Stimulated activated CD8-positive, alpha-beta memory T cell treated with anti-CD3 and anti-CD28 coated beads, Interleukin-4, amount 100 ng/mL, for 24 hours (primary cell): ENCODE data around the gene KIF13A.
"Not testable (repeated sequence)": the region's sequence is repeated elsewhere in the genome, so short reads cannot be mapped to it uniquely, and the experiment has no call there.

ENCODE experiments used
- DNase-seq: peaks from one replicate; pipeline ENCODE4 v3.0.0-alpha.2; 2020; ENCODE audit warnings: low read depth

KIF13A gene

GRCh38 chr6:17987447-17987696, at the start of gene KIF13A:
Gene KIF13A (minus strand): TSS chr6:17987635. CDS start chr6:17987463, 172 bp downstream.
- DNase-seq: no peak

GRCh38 chr6:18036781-18037180, 49.3 kb upstream of the KIF13A start:
- no peak for DNase-seq

GRCh38 chr6:18035330-18035854, 48.0 kb upstream of the KIF13A start:
- DNase-seq: no peak

GRCh38 chr6:18034798-18035202, 47.4 kb upstream of the KIF13A start:
- no peak for DNase-seq

- DNase-seq: no peak
Observed at GRCh38 chr6:18031680-18032256, 44.3 kb upstream of the KIF13A start.

- no peak for DNase-seq
Observed at GRCh38 chr6:18031189-18031588, 43.8 kb upstream of the KIF13A start.

- no peak for DNase-seq
Observed at GRCh38 chr6:18028332-18028731, 40.9 kb upstream of the KIF13A start.

- no peak for DNase-seq
Observed at GRCh38 chr6:18025596-18025995, 38.2 kb upstream of the KIF13A start.

- no peak for DNase-seq
Observed at GRCh38 chr6:18024876-18025275, 37.4 kb upstream of the KIF13A start.

GRCh38 chr6:18023891-18024290, 36.5 kb upstream of the KIF13A start:
- DNase-seq: no peak

- DNase-seq: no peak
Observed at GRCh38 chr6:18022398-18023231, 35.2 kb upstream of the KIF13A start.

- no peak for DNase-seq
Observed at GRCh38 chr6:18021166-18021850, 33.9 kb upstream of the KIF13A start.

GRCh38 chr6:18020545-18020944, 33.1 kb upstream of the KIF13A start:
- not testable (repeated sequence) for DNase-seq

GRCh38 chr6:18019539-18020534, 32.4 kb upstream of the KIF13A start:
- no peak for DNase-seq

GRCh38 chr6:18019133-18019532, 31.7 kb upstream of the KIF13A start:
- not testable (repeated sequence) for DNase-seq

- no peak for DNase-seq
Observed at GRCh38 chr6:18016698-18017097, 29.3 kb upstream of the KIF13A start.

GRCh38 chr6:18016133-18016532, 28.7 kb upstream of the KIF13A start:
- no peak for DNase-seq

- no peak for DNase-seq
Observed at GRCh38 chr6:18011287-18011686, 23.9 kb upstream of the KIF13A start.

GRCh38 chr6:18010540-18010939, 23.1 kb upstream of the KIF13A start:
- DNase-seq: not testable (repeated sequence)

- DNase-seq: no peak
Observed at GRCh38 chr6:18004256-18004985, 17.0 kb upstream of the KIF13A start.

GRCh38 chr6:17999425-17999824, 12.0 kb upstream of the KIF13A start:
- DNase-seq: no peak
